ENCODE measurements around the gene SERP2. TPM values are rescaled to one million over a fixed set of nuclear protein-coding genes. Genes with fewer than 3 reads are reported as not detected.

SERP2 gene
- total and polyA plus RNA-seq, 9 of the 15 experiments (the other 6 are each of a cell fraction or from before 2014, with no cell fraction given), result 0.13 TPM; not detected in 8

- TF ChIP-seq E2F5 (CRISPR knock-in tag; IDR thresholded peaks at IDR 0.05) (no peak), FOXM1 (IDR thresholded peaks at IDR 0.05; ENCODE audit: low read depth) (peak; percentile 44; the same call in 1 of the 2 replicates), FOXM1 (CRISPR knock-in tag; IDR thresholded peaks at IDR 0.05; ENCODE audit: low read depth) (no peak), BCL6 (CRISPR knock-in tag; IDR thresholded peaks at IDR 0.05) (no peak), LEF1 (IDR thresholded peaks at IDR 0.05) (peak; percentile 61; the same call in 1 of the 2 replicates), HMBOX1 (IDR thresholded peaks at IDR 0.05) (no peak), SPI1 (IDR thresholded peaks at IDR 0.05; ENCODE audit: borderline replicate concordance, low read depth, low read length) (no peak), HDAC2 (IDR thresholded peaks at IDR 0.05) (peak; percentile 31; the same call in 1 of the 2 replicates), PBX2 (CRISPR knock-in tag; IDR thresholded peaks at IDR 0.05; ENCODE audit: low read depth) (no peak), PBX2 (tag; conservative IDR thresholded peaks at IDR 0.05; ENCODE audit: low read depth) (peak; percentile 40), ZNF197 (CRISPR knock-in tag; IDR thresholded peaks at IDR 0.05; ENCODE audit: low read depth) (no peak), RCOR1 (IDR thresholded peaks at IDR 0.05; ENCODE audit: borderline replicate concordance in 1 of 2, low read depth in 2 of 2, low read length in 2 of 2) (peak in 1 of 2 experiments; percentile 71; a peak in 2 of 4 replicates), ETV6 (IDR thresholded peaks at IDR 0.05; ENCODE audit: borderline replicate concordance in 1 of 2, low read depth in 2 of 2, low read length in 1 of 2) (no peak), ETV6 (CRISPR knock-in tag; IDR thresholded peaks at IDR 0.05; ENCODE audit: borderline replicate concordance) (no peak), ZNF77 (CRISPR knock-in tag; IDR thresholded peaks at IDR 0.05) (no peak), ZNF830 (CRISPR knock-in tag; IDR thresholded peaks at IDR 0.05) (no peak), MEF2D (tag; conservative IDR thresholded peaks at IDR 0.05; ENCODE audit: low read depth) (no peak), HES1 (IDR thresholded peaks at IDR 0.05; ENCODE audit: low read depth) (peak; percentile 87), ZNF696 (CRISPR knock-in tag; conservative IDR thresholded peaks at IDR 0.05) (no peak), FOXA1 (IDR thresholded peaks at IDR 0.05; ENCODE audit: borderline replicate concordance) (peak; percentile 26; the same call in 1 of the 2 replicates), CBFA2T2 (conservative IDR thresholded peaks at IDR 0.05) (peak; percentile 57; the same call in 1 of the 2 replicates), CEBPG (CRISPR knock-in tag; IDR thresholded peaks at IDR 0.05) (no peak), CEBPG (tag; conservative IDR thresholded peaks at IDR 0.05 in 1 of 2, IDR thresholded peaks at IDR 0.05 in 1 of 2) (no peak), MEIS2 (IDR thresholded peaks at IDR 0.05; ENCODE audit: partially characterized antibody) (peak; percentile 91), NR2F6 (CRISPR knock-in tag; IDR thresholded peaks at IDR 0.05) (no peak)
Observed at GRCh38 chr13:44368599-44369368, 4.8 kb upstream of the SERP2 start (continued).

Data from K562 (cell line).